Skeletal muscle cell (primary cell): ENCODE data around the gene DSG1.

ENCODE experiments used
- DNase-seq: peaks from one replicate; pipeline ENCODE4 v3.0.0-alpha.2; 2010; ENCODE audit warnings: low read depth
- H3K4me3 ChIP-seq: 2 replicates; pipeline ENCODE4 v1.5.1; 2011; ENCODE audit warnings: low read depth, mild to moderate bottlenecking, control low read depth, low read length, moderate library complexity

DSG1 gene

DNA sequence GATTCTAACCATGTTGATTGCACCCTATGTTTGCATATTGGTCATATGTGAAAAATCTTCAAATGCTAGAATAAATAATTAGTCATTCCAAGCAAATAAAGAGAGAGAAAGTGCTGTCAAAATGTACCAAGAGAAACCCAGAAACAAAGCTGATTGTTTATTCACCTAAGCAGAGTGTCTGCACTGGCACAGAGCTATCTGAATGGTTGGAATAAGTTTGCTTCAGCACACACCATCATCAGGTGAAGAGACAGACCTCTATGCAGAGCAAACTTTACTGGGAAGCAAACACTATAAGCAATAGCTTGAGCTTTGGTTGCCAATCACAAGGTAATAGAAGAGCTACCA, 84.0 kb downstream of the DSG1 start:
- H3K4me3 ChIP-seq: no peak overlapping the region
- DNase-seq: no peak

DNA sequence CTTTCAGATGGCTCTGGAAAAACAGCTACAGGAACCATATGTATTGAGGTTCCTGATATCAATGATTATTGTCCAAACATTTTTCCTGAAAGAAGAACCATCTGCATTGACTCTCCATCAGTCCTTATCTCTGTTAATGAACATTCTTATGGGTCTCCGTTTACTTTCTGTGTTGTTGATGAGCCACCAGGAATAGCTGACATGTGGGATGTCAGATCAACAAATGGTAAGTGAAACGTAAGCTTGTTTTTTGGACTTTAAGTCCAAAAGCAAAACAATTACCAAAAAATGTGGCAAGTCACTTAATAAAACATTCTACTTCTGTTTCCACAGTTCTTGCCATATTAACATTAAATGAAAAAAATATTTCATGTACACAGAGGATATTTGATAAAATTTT, 85.4 kb downstream of the DSG1 start:
- no peak overlapping the region for H3K4me3 ChIP-seq
- DNase-seq: no peak
